HepG2 (cell line): Measurements from ENCODE around the gene YPEL5. TPM values are rescaled to one million over a fixed set of nuclear protein-coding genes. Genes with fewer than 3 reads are reported as not detected.

Experiments used
- BATF2 ChIP-seq: sonication (generic); formaldehyde crosslinking; IDR thresholded peaks from 2 replicates; pipeline ENCODE4 v1.8.0; 2022; ENCODE audit warnings: mild to moderate bottlenecking, missing genetic modification reagents, moderate library complexity
- CSRNP2 ChIP-seq: sonication (generic); formaldehyde crosslinking; conservative IDR thresholded peaks from 2 replicates; pipeline ENCODE4 v1.8.0; 2022; ENCODE audit warnings: low read depth, missing genetic modification reagents
- DR1 ChIP-seq: sonication (generic); formaldehyde crosslinking; IDR thresholded peaks from 2 replicates; pipeline ENCODE4 v1.8.0; 2021; ENCODE audit warnings: mild to moderate bottlenecking, missing genetic modification reagents, inconsistent platforms
- MEIS1 ChIP-seq: sonication (generic); formaldehyde crosslinking; IDR thresholded peaks from 2 replicates; pipeline ENCODE4 v1.9.0; 2021; ENCODE audit warnings: mild to moderate bottlenecking, missing genetic modification reagents, moderate library complexity, borderline replicate concordance
- MTF2 ChIP-seq: sonication (generic); formaldehyde crosslinking; IDR thresholded peaks from 2 replicates; pipeline ENCODE4 v1.5.0; 2020; ENCODE audit warnings: missing genetic modification reagents, borderline replicate concordance
- PATZ1 ChIP-seq: sonication (generic); formaldehyde crosslinking; IDR thresholded peaks from 2 replicates; pipeline ENCODE4 v1.4.0; 2020; ENCODE audit warnings: missing genetic modification reagents
- PBX3 ChIP-seq: sonication (generic); formaldehyde crosslinking; IDR thresholded peaks from 2 replicates; pipeline ENCODE4 v1.8.1; 2023; ENCODE audit warnings: missing genetic modification reagents, inconsistent platforms, borderline replicate concordance
- SIN3B ChIP-seq: fragments of 150-350 bp; IDR thresholded peaks from 2 replicates; pipeline ENCODE4 v1.6.1; 2014; ENCODE audit warnings: low read length
- SOX6 ChIP-seq, 2 experiments: fragments of 450-650 bp in 1 of 2; sonication (generic) in 1 of 2; formaldehyde crosslinking in 1 of 2; IDR thresholded peaks; 2 replicates each; pipeline versions ENCODE4 v1.4.0 to v1.6.1; 2017 to 2020; ENCODE audit warnings: antibody characterized with exemption in 1 of 2, mild to moderate bottlenecking in 1 of 2, missing genetic modification reagents in 1 of 2
- TFE3 ChIP-seq: IDR thresholded peaks from 2 replicates; pipeline ENCODE4 v1.6.1; 2016
- TGIF2 ChIP-seq: IDR thresholded peaks from 2 replicates; pipeline ENCODE4 v1.6.1; 2016; ENCODE audit warnings: control low read depth, missing compliant biosample characterization
- THAP9 ChIP-seq: sonication (generic); formaldehyde crosslinking; IDR thresholded peaks from 2 replicates; pipeline ENCODE4; 2020; ENCODE audit warnings: missing genetic modification reagents, mild to moderate bottlenecking, borderline replicate concordance
- TOPORS ChIP-seq: sonication (generic); formaldehyde crosslinking; IDR thresholded peaks from 2 replicates; pipeline ENCODE4 v1.8.0; 2023; ENCODE audit warnings: mild to moderate bottlenecking, missing genetic modification reagents
- ZBTB21 ChIP-seq: sonication (generic); formaldehyde crosslinking; IDR thresholded peaks from 2 replicates; pipeline ENCODE4 v1.4.0; 2020; ENCODE audit warnings: missing genetic modification reagents
- ZFP90 ChIP-seq: sonication (generic); formaldehyde crosslinking; IDR thresholded peaks from 2 replicates; pipeline ENCODE4 v1.8.0; 2022; ENCODE audit warnings: missing genetic modification reagents, mild to moderate bottlenecking, inconsistent platforms, borderline replicate concordance
- ZFX ChIP-seq: sonication (generic); formaldehyde crosslinking; IDR thresholded peaks from 2 replicates; pipeline ENCODE4 v1.4.0; 2020; ENCODE audit warnings: mild to moderate bottlenecking, low read depth, missing genetic modification reagents, moderate library complexity
- ZKSCAN8 ChIP-seq: IDR thresholded peaks from 2 replicates; pipeline ENCODE4 v1.6.1; 2016; ENCODE audit warnings: borderline replicate concordance, missing genetic modification reagents, missing compliant biosample characterization
- polyA plus RNA-seq, 8 experiments: library from polyadenylated mRNA; depleted of rRNA in 3 of 8; stranded (reverse) in 7 of 8; unstranded in 1 of 8; fragments of >200 nt; fragmentation: Illumina TruSeq in 4 of 8; extraction: Trizol in 4 of 8; gene quantifications; 2 replicates each; pipeline versions ENCODE4 v1.2.1 to v1.2.3, GENCODE V29; 2011 to 2016; ENCODE audit warnings: low read depth in 4 of 8, missing spikeins in 1 of 8, mixed read lengths in 1 of 8; ENCODE audit not compliant: insufficient read depth in 1 of 8
- total RNA-seq, 5 experiments: library from RNA; depleted of rRNA; stranded (reverse); fragments of >200 nt; fragmentation: Illumina TruSeq; extraction: Trizol; gene quantifications; 2 replicates each; pipeline ENCODE4 v1.2.3, GENCODE V29; 2016; ENCODE audit warnings: low read depth in 1 of 5

The YPEL5 gene
- total and polyA plus RNA-seq, 2 of the 13 experiments (the other 11 are each of a cell fraction or from before 2014, with no cell fraction given), result 12.7 to 49.7 TPM

GRCh38 chr2:30146337-30147195, at the start of gene YPEL5 (continued):
- TF ChIP-seq TOPORS (CRISPR knock-in tag) (peak; percentile 51), CSRNP2 (no peak), DR1 (peak; percentile 71; the same call in 1 of the 2 replicates), TGIF2 (CRISPR knock-in tag) (peak; percentile 96), TFE3 (CRISPR knock-in tag) (peak; percentile 86), PBX3 (CRISPR knock-in tag) (no peak), BATF2 (no peak), ZFP90 (CRISPR knock-in tag) (0 out of 2 replicates have a peak, but pooled peaks have one; percentile 51), MTF2 (no peak), ZFX (CRISPR knock-in tag) (peak; percentile 74), PATZ1 (CRISPR knock-in tag) (peak; percentile 78; the same call in 1 of the 2 replicates), ZBTB21 (CRISPR knock-in tag) (0 out of 2 replicates have a peak, but pooled peaks have one; percentile 60), MEIS1 (CRISPR knock-in tag) (peak; percentile 42; the same call in 1 of the 2 replicates), SIN3B (peak; percentile 16; the same call in 1 of the 2 replicates), ZKSCAN8 (CRISPR knock-in tag) (0 out of 2 replicates have a peak, but pooled peaks have one; percentile 16), SOX6 (IDR thresholded peaks at IDR 0.05) (no peak), SOX6 (CRISPR knock-in tag; IDR thresholded peaks at IDR 0.05) (peak; percentile 78), THAP9 (CRISPR knock-in tag) (peak; percentile 41; the same call in 1 of the 2 replicates)
